HepG2 (cell line): Measurements from ENCODE around the gene JAK1. TPM values are rescaled to one million over a fixed set of nuclear protein-coding genes. Genes with fewer than 3 reads are reported as not detected.

Experiments
- ATM ChIP-seq: fragments of 450-650 bp; IDR thresholded peaks from 2 replicates; pipeline ENCODE4 v1.7.1; 2017; ENCODE audit warnings: mild to moderate bottlenecking, borderline replicate concordance
- BCL6 ChIP-seq: IDR thresholded peaks from 2 replicates; pipeline ENCODE4 v1.6.1; 2016; ENCODE audit warnings: missing genetic modification reagents, missing compliant biosample characterization
- CBX1 ChIP-seq: IDR thresholded peaks from one replicate; pipeline ENCODE4 v1.6.1; 2016; ENCODE audit warnings: antibody characterized with exemption, low read depth
- CCAR2 ChIP-seq: fragments of 200-400 bp; formaldehyde crosslinking; optimal IDR thresholded peaks from 2 replicates; pipeline ENCODE3; 2018; ENCODE audit warnings: low read depth, mild to moderate bottlenecking, low read length, moderate library complexity
- ESRRA ChIP-seq: sonication (generic); formaldehyde crosslinking; IDR thresholded peaks from 2 replicates; pipeline ENCODE4 v1.5.1; 2020; ENCODE audit warnings: mild to moderate bottlenecking, low read depth, missing genetic modification reagents
- FIP1L1 ChIP-seq: fragments of 200-400 bp; formaldehyde crosslinking; IDR thresholded peaks from 2 replicates; pipeline ENCODE4 v1.6.1; 2018; ENCODE audit warnings: low read depth, mild to moderate bottlenecking, low read length, moderate library complexity, borderline replicate concordance; ENCODE audit not compliant: insufficient read depth
- HOXA3 ChIP-seq: sonication (generic); formaldehyde crosslinking; IDR thresholded peaks from 2 replicates; pipeline ENCODE4 v1.5.0; 2020; ENCODE audit warnings: missing genetic modification reagents
- NFIB ChIP-seq: sonication (generic); formaldehyde crosslinking; IDR thresholded peaks from 2 replicates; pipeline ENCODE4 v1.9.0; 2021; ENCODE audit warnings: missing genetic modification reagents, mild to moderate bottlenecking, borderline replicate concordance
- U2AF1 ChIP-seq: fragments of 200-400 bp; formaldehyde crosslinking; optimal IDR thresholded peaks from 2 replicates; pipeline ENCODE3; 2017; ENCODE audit warnings: mild to moderate bottlenecking, low read depth, low read length
- ZNF230 ChIP-seq: sonication (generic); formaldehyde crosslinking; IDR thresholded peaks from 2 replicates; pipeline ENCODE4 v1.4.0; 2020; ENCODE audit warnings: mild to moderate bottlenecking, missing genetic modification reagents
- ZNF292 ChIP-seq: sonication (generic); formaldehyde crosslinking; IDR thresholded peaks from 2 replicates; pipeline ENCODE4 v1.8.1; 2022; ENCODE audit warnings: mild to moderate bottlenecking, low read depth, missing genetic modification reagents, borderline replicate concordance
- ZNF3 ChIP-seq: IDR thresholded peaks from 2 replicates; pipeline ENCODE4 v1.7.0; 2017; ENCODE audit warnings: inconsistent platforms
- ZNF562 ChIP-seq: sonication (generic); formaldehyde crosslinking; IDR thresholded peaks from 2 replicates; pipeline ENCODE4 v1.8.0; 2022; ENCODE audit warnings: missing genetic modification reagents, borderline replicate concordance
- ZNF788 ChIP-seq: sonication (generic); formaldehyde crosslinking; IDR thresholded peaks from 2 replicates; pipeline ENCODE4 v1.5.0; 2020; ENCODE audit warnings: mild to moderate bottlenecking, missing genetic modification reagents, borderline replicate concordance
- ZNF83 ChIP-seq: sonication (generic); formaldehyde crosslinking; IDR thresholded peaks from 2 replicates; pipeline ENCODE4 v1.4.0; 2020; ENCODE audit warnings: missing genetic modification reagents, mild to moderate bottlenecking, borderline replicate concordance
- ZSCAN5A ChIP-seq: sonication (generic); formaldehyde crosslinking; IDR thresholded peaks from 2 replicates; pipeline ENCODE4 v1.8.0; 2022; ENCODE audit warnings: mild to moderate bottlenecking, missing genetic modification reagents, borderline replicate concordance
- polyA plus RNA-seq, 8 experiments: library from polyadenylated mRNA; depleted of rRNA in 3 of 8; stranded (reverse) in 7 of 8; unstranded in 1 of 8; fragments of >200 nt; fragmentation: Illumina TruSeq in 4 of 8; extraction: Trizol in 4 of 8; gene quantifications; 2 replicates each; pipeline versions ENCODE4 v1.2.1 to v1.2.3, GENCODE V29; 2011 to 2016; ENCODE audit warnings: low read depth in 4 of 8, missing spikeins in 1 of 8, mixed read lengths in 1 of 8; ENCODE audit not compliant: insufficient read depth in 1 of 8
- total RNA-seq, 5 experiments: library from RNA; depleted of rRNA; stranded (reverse); fragments of >200 nt; fragmentation: Illumina TruSeq; extraction: Trizol; gene quantifications; 2 replicates each; pipeline ENCODE4 v1.2.3, GENCODE V29; 2016; ENCODE audit warnings: low read depth in 1 of 5
- TF ChIP-seq, protein P1 (sequence below): sonication (generic); formaldehyde crosslinking; IDR thresholded peaks from 2 replicates; pipeline ENCODE4 v1.5.0; 2020; ENCODE audit warnings: mild to moderate bottlenecking, missing genetic modification reagents, borderline replicate concordance
- TF ChIP-seq, protein P2 (sequence below): sonication (generic); formaldehyde crosslinking; IDR thresholded peaks from 2 replicates; pipeline ENCODE4 v1.4.0; 2020; ENCODE audit warnings: mild to moderate bottlenecking, missing genetic modification reagents
- TF ChIP-seq, protein P3 (sequence below): IDR thresholded peaks from 2 replicates; pipeline ENCODE4 v1.4.0; 2020; ENCODE audit warnings: mild to moderate bottlenecking, missing genetic modification reagents

JAK1 gene
- total and polyA plus RNA-seq, 2 of the 13 experiments (the other 11 are each of a cell fraction or from before 2014, with no cell fraction given) = 23.9 to 42.4 TPM

GRCh38 chr1:64823691-64824476 is 142.5 kb downstream of the JAK1 start (continued):
- TF ChIP-seq, protein P1, sequence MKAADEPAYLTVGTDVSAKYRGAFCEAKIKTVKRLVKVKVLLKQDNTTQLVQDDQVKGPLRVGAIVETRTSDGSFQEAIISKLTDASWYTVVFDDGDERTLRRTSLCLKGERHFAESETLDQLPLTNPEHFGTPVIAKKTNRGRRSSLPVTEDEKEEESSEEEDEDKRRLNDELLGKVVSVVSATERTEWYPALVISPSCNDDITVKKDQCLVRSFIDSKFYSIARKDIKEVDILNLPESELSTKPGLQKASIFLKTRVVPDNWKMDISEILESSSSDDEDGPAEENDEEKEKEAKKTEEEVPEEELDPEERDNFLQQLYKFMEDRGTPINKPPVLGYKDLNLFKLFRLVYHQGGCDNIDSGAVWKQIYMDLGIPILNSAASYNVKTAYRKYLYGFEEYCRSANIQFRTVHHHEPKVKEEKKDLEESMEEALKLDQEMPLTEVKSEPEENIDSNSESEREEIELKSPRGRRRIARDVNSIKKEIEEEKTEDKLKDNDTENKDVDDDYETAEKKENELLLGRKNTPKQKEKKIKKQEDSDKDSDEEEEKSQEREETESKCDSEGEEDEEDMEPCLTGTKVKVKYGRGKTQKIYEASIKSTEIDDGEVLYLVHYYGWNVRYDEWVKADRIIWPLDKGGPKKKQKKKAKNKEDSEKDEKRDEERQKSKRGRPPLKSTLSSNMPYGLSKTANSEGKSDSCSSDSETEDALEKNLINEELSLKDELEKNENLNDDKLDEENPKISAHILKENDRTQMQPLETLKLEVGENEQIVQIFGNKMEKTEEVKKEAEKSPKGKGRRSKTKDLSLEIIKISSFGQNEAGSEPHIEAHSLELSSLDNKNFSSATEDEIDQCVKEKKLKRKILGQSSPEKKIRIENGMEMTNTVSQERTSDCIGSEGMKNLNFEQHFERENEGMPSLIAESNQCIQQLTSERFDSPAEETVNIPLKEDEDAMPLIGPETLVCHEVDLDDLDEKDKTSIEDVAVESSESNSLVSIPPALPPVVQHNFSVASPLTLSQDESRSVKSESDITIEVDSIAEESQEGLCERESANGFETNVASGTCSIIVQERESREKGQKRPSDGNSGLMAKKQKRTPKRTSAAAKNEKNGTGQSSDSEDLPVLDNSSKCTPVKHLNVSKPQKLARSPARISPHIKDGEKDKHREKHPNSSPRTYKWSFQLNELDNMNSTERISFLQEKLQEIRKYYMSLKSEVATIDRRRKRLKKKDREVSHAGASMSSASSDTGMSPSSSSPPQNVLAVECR (CRISPR knock-in tag) = no peak
- TF ChIP-seq ZNF292 (CRISPR knock-in tag) (no peak), ZNF230 (no peak), ATM (no peak), HOXA3 (CRISPR knock-in tag) (no peak), U2AF1 (no peak), ZNF788 (no peak), ZNF562 (CRISPR knock-in tag) (no peak), ESRRA (CRISPR knock-in tag) (no peak), NFIB (no peak), BCL6 (CRISPR knock-in tag) (0 out of 2 replicates have a peak, but pooled peaks have one; percentile 12), ZNF3 (0 out of 2 replicates have a peak, but pooled peaks have one; percentile 23), ZSCAN5A (0 out of 2 replicates have a peak, but pooled peaks have one; percentile 31), CBX1 (no peak), FIP1L1 (no peak), ZNF83 (no peak), CCAR2 (no peak)
- TF ChIP-seq, protein P2, sequence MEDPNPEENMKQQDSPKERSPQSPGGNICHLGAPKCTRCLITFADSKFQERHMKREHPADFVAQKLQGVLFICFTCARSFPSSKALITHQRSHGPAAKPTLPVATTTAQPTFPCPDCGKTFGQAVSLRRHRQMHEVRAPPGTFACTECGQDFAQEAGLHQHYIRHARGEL (CRISPR knock-in tag) = no peak
- TF ChIP-seq, protein P3, sequence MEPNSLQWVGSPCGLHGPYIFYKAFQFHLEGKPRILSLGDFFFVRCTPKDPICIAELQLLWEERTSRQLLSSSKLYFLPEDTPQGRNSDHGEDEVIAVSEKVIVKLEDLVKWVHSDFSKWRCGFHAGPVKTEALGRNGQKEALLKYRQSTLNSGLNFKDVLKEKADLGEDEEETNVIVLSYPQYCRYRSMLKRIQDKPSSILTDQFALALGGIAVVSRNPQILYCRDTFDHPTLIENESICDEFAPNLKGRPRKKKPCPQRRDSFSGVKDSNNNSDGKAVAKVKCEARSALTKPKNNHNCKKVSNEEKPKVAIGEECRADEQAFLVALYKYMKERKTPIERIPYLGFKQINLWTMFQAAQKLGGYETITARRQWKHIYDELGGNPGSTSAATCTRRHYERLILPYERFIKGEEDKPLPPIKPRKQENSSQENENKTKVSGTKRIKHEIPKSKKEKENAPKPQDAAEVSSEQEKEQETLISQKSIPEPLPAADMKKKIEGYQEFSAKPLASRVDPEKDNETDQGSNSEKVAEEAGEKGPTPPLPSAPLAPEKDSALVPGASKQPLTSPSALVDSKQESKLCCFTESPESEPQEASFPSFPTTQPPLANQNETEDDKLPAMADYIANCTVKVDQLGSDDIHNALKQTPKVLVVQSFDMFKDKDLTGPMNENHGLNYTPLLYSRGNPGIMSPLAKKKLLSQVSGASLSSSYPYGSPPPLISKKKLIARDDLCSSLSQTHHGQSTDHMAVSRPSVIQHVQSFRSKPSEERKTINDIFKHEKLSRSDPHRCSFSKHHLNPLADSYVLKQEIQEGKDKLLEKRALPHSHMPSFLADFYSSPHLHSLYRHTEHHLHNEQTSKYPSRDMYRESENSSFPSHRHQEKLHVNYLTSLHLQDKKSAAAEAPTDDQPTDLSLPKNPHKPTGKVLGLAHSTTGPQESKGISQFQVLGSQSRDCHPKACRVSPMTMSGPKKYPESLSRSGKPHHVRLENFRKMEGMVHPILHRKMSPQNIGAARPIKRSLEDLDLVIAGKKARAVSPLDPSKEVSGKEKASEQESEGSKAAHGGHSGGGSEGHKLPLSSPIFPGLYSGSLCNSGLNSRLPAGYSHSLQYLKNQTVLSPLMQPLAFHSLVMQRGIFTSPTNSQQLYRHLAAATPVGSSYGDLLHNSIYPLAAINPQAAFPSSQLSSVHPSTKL (CRISPR knock-in tag) = peak; percentile 54
